DND-41 (cell line): Measurements from ENCODE around the gene NEAT1.

Source experiments
- ATAC-seq: fragments of 200-7000 bp; cut with Tn5 transposase; 3 replicates; pipeline ENCODE4 v1.9.1; 2021; ENCODE audit warnings: low read depth; ENCODE audit not compliant: insufficient read depth
- DNase-seq: peaks from one replicate; pipeline ENCODE4 v3.0.0-alpha.2; 2020
- H2AFZ ChIP-seq: 2 replicates; pipeline ENCODE4 v1.6.0; 2012; ENCODE audit warnings: low read depth, low read length
- H3K27ac ChIP-seq: 2 replicates; pipeline ENCODE4 v1.5.1; 2012; ENCODE audit warnings: low read length, inconsistent platforms
- H3K27me3 ChIP-seq: fragments of 200-600 bp; sonication (generic); 2 replicates; pipeline ENCODE4 v1.6.0; 2012; ENCODE audit warnings: low read length, mild to moderate bottlenecking, inconsistent platforms; ENCODE audit not compliant: insufficient read depth, poor library complexity
- H3K36me3 ChIP-seq: 2 replicates; pipeline ENCODE4 v1.5.1; 2012; ENCODE audit warnings: low read length, inconsistent platforms; ENCODE audit not compliant: insufficient read depth
- H3K4me1 ChIP-seq: 2 replicates; pipeline ENCODE4 v1.5.1; 2012; ENCODE audit warnings: mild to moderate bottlenecking, low read length; ENCODE audit not compliant: insufficient read depth
- H3K4me2 ChIP-seq: 2 replicates; pipeline ENCODE4 v1.6.0; 2012; ENCODE audit warnings: mild to moderate bottlenecking, moderate library complexity, low read length, inconsistent platforms; ENCODE audit not compliant: insufficient read depth
- H3K4me3 ChIP-seq, 2 experiments: fragments of 200-600 bp in 1 of 2; shearing (Covaris generic) in 1 of 2; 2 replicates each; pipeline ENCODE4 v1.5.1; 2012 to 2016; ENCODE audit warnings: inconsistent platforms in 2 of 2, low read length in 2 of 2, mild to moderate bottlenecking in 2 of 2, low read depth in 1 of 2, moderate library complexity in 1 of 2
- H3K79me2 ChIP-seq: 2 replicates; pipeline ENCODE4 v1.6.0; 2012; ENCODE audit warnings: low read length, inconsistent platforms; ENCODE audit not compliant: insufficient read depth
- H3K9ac ChIP-seq: 2 replicates; pipeline ENCODE4 v1.6.0; 2012; ENCODE audit warnings: low read depth, mild to moderate bottlenecking, inconsistent platforms, low read length, moderate library complexity
- H3K9me3 ChIP-seq: 2 replicates; pipeline ENCODE4 v1.5.1; 2012; ENCODE audit warnings: low read length, moderate library complexity, mild to moderate bottlenecking, inconsistent platforms; ENCODE audit not compliant: insufficient read depth, severe bottlenecking
- H4K20me1 ChIP-seq: 2 replicates; pipeline ENCODE4 v1.6.0; 2012; ENCODE audit warnings: low read length; ENCODE audit not compliant: insufficient read depth
- CTCF ChIP-seq: IDR thresholded peaks from 2 replicates; pipeline ENCODE4 v1.5.1; 2012; ENCODE audit warnings: borderline replicate concordance, low read length, moderate library complexity, mild to moderate bottlenecking; ENCODE audit not compliant: poor library complexity, severe bottlenecking; ENCODE audit errors: extremely low read depth
- EZH2 ChIP-seq: IDR thresholded peaks from 3 replicates; pipeline ENCODE4 v1.6.1; 2012; ENCODE audit warnings: borderline replicate concordance, low read depth, mild to moderate bottlenecking, moderate library complexity, low read length, inconsistent platforms; ENCODE audit not compliant: severe bottlenecking

Gene NEAT1

GRCh38 chr11:65399845-65400244 lies 22.8 kb upstream of the NEAT1 start:
- H3K27ac ChIP-seq = no peak overlapping the region
- H4K20me1 ChIP-seq = peaks cover 9% of the 10 kb centered on the region
- peaks cover 65% of the 10 kb centered on the region for H3K36me3 ChIP-seq
- no peak overlapping the region for H3K9ac ChIP-seq
- no peak overlapping the region for H3K4me2 ChIP-seq
- DNase-seq (no peak), ATAC-seq (no peak)
- H3K4me3 ChIP-seq = no peak overlapping the region
- H3K9me3 ChIP-seq = no peaks in the 10 kb centered on the region
- H2AFZ ChIP-seq = no peak overlapping the region
- no peaks in the 10 kb centered on the region for H3K79me2 ChIP-seq
- no peaks in the 10 kb centered on the region for H3K27me3 ChIP-seq
- no peaks in the 10 kb centered on the region for H3K4me1 ChIP-seq
- TF ChIP-seq EZH2 = no peak
- TF ChIP-seq CTCF = no peak

GRCh38 chr11:65400307-65401072 lies 22.1 kb upstream of the NEAT1 start:
- Histone ChIP-seq H3K9me3 (no peaks in the 10 kb centered on the region), H3K4me3 (no peak overlapping the region), H2AFZ (no peak overlapping the region), H4K20me1 (peaks cover 12% of the 10 kb centered on the region), H3K4me1 (no peaks in the 10 kb centered on the region), H3K4me2 (no peak overlapping the region), H3K79me2 (no peaks in the 10 kb centered on the region; the same call in 1 of the 2 replicates), H3K36me3 (peaks cover 67% of the 10 kb centered on the region), H3K27ac (no peak overlapping the region), H3K27me3 (no peaks in the 10 kb centered on the region), H3K9ac (no peak overlapping the region)
- DNase-seq = no peak
- ATAC-seq = no peak
- TF ChIP-seq EZH2 (no peak), CTCF (no peak)

DNA sequence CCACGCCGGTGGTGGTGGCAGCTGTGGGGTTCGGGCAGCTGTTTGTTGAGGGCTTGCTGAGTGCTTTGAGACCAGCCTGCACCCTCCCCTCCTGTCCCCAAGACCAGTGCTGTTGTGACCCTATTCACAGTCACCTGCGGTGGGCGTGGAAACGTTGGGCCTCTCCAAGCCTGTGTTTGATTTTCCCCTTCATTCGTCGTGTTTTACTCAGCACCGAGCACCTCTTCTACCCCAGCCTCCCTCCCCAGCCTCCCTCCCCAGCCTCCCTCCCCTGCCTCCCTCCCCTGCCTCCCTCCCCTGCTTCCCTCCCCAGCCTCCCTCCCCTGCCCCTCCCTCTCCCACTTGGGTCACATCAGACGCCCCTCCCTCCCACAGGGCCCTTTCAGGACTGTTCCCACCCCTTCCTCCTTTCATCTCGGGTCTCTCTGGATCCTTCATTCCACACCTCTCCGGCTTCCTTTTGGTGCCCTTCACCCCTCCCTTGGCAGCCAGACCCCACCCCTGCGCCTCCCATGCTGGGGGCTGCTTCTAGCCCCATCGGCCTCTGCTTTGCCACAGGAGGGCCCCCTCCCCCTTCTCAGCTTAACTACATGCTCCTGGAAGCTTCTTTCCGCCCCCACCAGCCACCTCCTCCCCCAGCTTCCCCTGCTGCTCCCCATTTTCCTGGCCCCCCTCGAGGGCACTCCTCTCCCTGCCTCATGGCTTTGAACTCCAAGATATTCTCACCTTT lies 21.4 kb upstream of the NEAT1 start:
- Histone ChIP-seq H3K4me2 (no peak overlapping the region), H3K27ac (no peak overlapping the region), H3K9me3 (no peaks in the 10 kb centered on the region), H3K27me3 (no peaks in the 10 kb centered on the region), H3K4me3 (no peak overlapping the region), H4K20me1 (peaks cover 12% of the 10 kb centered on the region), H3K79me2 (no peaks in the 10 kb centered on the region; the same call in 1 of the 2 replicates), H3K36me3 (peaks cover 64% of the 10 kb centered on the region), H3K4me1 (no peaks in the 10 kb centered on the region), H3K9ac (no peak overlapping the region), H2AFZ (no peak overlapping the region)
- DNase-seq = no peak
- TF ChIP-seq EZH2 (no peak), CTCF (no peak)
- ATAC-seq = no peak
